Colonic mucosa (tissue), 4 donors: ENCODE measurements around the gene TMEM184C. TPM values are rescaled to one million over a fixed set of nuclear protein-coding genes. Genes with fewer than 3 reads are reported as not detected.

Experiments used
- DNase-seq: peaks from one replicate; pipeline ENCODE4 v3.0.0-alpha.2; 2020
- H3K27ac ChIP-seq: fragments of 200-600 bp; one replicate; pipeline ENCODE4 v1.8.0; 2021
- H3K27me3 ChIP-seq: fragments of 200-600 bp; one replicate; pipeline ENCODE4 v1.8.0; 2021
- H3K36me3 ChIP-seq: fragments of 200-600 bp; one replicate; pipeline ENCODE4 v1.8.0; 2021
- H3K4me1 ChIP-seq: fragments of 200-600 bp; one replicate; pipeline ENCODE4 v1.8.0; 2021; ENCODE audit warnings: mild to moderate bottlenecking
- H3K4me3 ChIP-seq: fragments of 200-600 bp; one replicate; pipeline ENCODE4 v1.8.0; 2021
- H3K9ac ChIP-seq, 2 donors: one replicate each; pipeline ENCODE4 v1.7.0; 2013; ENCODE audit warnings: control low read depth in 2 of 2, low read depth in 2 of 2, low read length in 2 of 2
- H3K9me3 ChIP-seq: fragments of 200-600 bp; one replicate; pipeline ENCODE4 v1.8.0; 2021
- CTCF ChIP-seq: fragments of 200-600 bp; IDR thresholded peaks from one replicate; pipeline ENCODE4 v1.8.0; 2022; ENCODE audit warnings: antibody characterized with exemption, mild to moderate bottlenecking
- intact Hi-C: fragments of 100-400 bp; cut with DNase I; formaldehyde crosslinking; loops from one replicate; pipeline ENCODE4 v1.14.1; 2022
- total RNA-seq, 2 donors: library from RNA; stranded (reverse); fragmentation: NEBNext Ultra II Directional in 1 of 2; extraction: Animal tissue kit (Norgen Biotek cat#: 25700) in 1 of 2; gene quantifications; one replicate each; pipeline ENCODE4 v1.2.1, GENCODE V29; 2021
- donor health status: healthy.
- donor health status: DM: no; HTN: no; CAD: no.
- donor health status: DM: no; HTN: no; CAD: no.

TMEM184C gene
- total RNA-seq, 2 donors from 2014 or later: 36.4 to 43.5 TPM

DNA sequence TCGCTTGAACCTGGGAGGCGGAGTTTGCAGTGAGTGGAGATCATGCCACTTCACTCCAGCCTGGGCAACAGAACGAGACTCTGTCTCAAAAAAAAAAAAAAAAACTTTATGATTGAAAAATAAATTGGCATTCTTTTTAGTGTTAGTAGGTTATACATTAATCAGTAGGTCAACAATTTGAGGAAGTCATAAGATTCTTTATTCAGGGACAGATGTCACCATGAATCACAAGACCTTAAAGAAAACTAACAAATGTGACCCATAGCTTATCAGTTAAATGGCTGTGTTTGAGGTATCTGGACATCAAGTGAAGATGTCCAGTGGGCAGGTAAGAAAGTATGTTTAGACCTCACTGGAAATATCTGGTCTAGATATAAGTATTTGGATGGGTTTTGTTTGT is 76.0 kb downstream of the TMEM184C start:
- intact Hi-C loops: no loop called here
- no peak overlapping the region for H3K4me3 ChIP-seq
- no peak for DNase-seq
- no peaks in the 10 kb centered on the region for H3K36me3 ChIP-seq
- H3K4me1 ChIP-seq: no peaks in the 10 kb centered on the region
- H3K27me3 ChIP-seq: no peaks in the 10 kb centered on the region
- no peaks in the 10 kb centered on the region for H3K9me3 ChIP-seq
- no peak overlapping the region for H3K27ac ChIP-seq
- H3K9ac ChIP-seq: no peak overlapping the region
- no peak for TF ChIP-seq CTCF

DNA sequence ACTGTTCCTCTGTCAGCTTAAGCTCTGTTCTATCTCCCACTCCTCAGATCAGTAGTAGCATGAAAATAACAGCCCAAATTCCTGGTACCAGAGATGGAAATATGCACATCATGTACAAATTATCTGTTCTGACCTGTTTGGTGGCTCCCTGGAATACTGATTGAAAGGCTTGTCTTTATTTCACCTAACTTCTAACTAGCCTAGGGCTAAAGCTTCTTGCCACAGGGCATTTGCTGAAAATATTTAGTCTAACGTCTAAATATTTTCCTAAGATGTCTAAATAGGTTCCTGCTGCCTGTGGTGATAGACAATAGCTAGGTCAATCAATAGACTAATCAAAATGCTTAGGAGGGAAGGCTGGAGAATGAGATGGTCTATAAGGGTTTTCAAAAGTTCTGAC is 79.7 kb downstream of the TMEM184C start:
- Histone ChIP-seq H3K9ac (no peak overlapping the region), H3K9me3 (no peaks in the 10 kb centered on the region), H3K27me3 (no peaks in the 10 kb centered on the region), H3K4me3 (no peak overlapping the region), H3K4me1 (no peaks in the 10 kb centered on the region), H3K36me3 (no peaks in the 10 kb centered on the region), H3K27ac (no peak overlapping the region)
- no peak for TF ChIP-seq CTCF
- DNase-seq: no peak
- intact Hi-C loops: no loop called here

GRCh38 chr4:147704846-147705245 is 87.6 kb downstream of the TMEM184C start:
- Histone ChIP-seq H3K9ac (no peak overlapping the region), H3K4me3 (no peak overlapping the region), H3K27ac (no peak overlapping the region), H3K27me3 (no peaks in the 10 kb centered on the region), H3K9me3 (no peaks in the 10 kb centered on the region), H3K4me1 (no peaks in the 10 kb centered on the region), H3K36me3 (no peaks in the 10 kb centered on the region)
- DNase-seq: no peak
- TF ChIP-seq CTCF: no peak
- intact Hi-C loops: no loop called here

GRCh38 chr4:147707892-147708672 is 90.9 kb downstream of the TMEM184C start:
- Histone ChIP-seq H3K36me3 (no peaks in the 10 kb centered on the region), H3K27ac (no peak overlapping the region), H3K9ac (no peak overlapping the region), H3K4me3 (no peak overlapping the region), H3K27me3 (no peaks in the 10 kb centered on the region), H3K4me1 (no peaks in the 10 kb centered on the region), H3K9me3 (no peaks in the 10 kb centered on the region)
- DNase-seq: peak; percentile 49
- peak; percentile 84 for TF ChIP-seq CTCF
- intact Hi-C loops: loop anchor here (2.0 kb wide), 1 partner anchor 159 kb away; no protein-coding TSS in a partner anchor

- no peak for TF ChIP-seq CTCF
- Histone ChIP-seq H3K36me3 (no peaks in the 10 kb centered on the region), H3K9me3 (no peaks in the 10 kb centered on the region), H3K4me1 (no peaks in the 10 kb centered on the region), H3K9ac (no peak overlapping the region), H3K27ac (no peak overlapping the region), H3K27me3 (no peaks in the 10 kb centered on the region), H3K4me3 (no peak overlapping the region)
- no peak for DNase-seq
- intact Hi-C loops: loop anchor here (2.0 kb wide), 1 partner anchor 157 kb away; no protein-coding TSS in a partner anchor
Observed at GRCh38 chr4:147709999-147710398, 92.8 kb downstream of the TMEM184C start.
